Fibroblast of upper back skin (primary cell): ENCODE measurements around the gene ZBTB18.
"Not testable (repeated sequence)": the region's sequence is repeated elsewhere in the genome, so short reads cannot be mapped to it uniquely, and the experiment has no call there.

Experiments
- DNase-seq: peaks from one replicate; pipeline ENCODE4 v3.0.0-alpha.2; 2013

ZBTB18 gene

GRCh38 chr1:244042293-244042692 lies 8.8 kb upstream of the ZBTB18 start:
- no peak for DNase-seq

- no peak for DNase-seq
Observed at GRCh38 chr1:244044423-244044822, 6.7 kb upstream of the ZBTB18 start.

GRCh38 chr1:244046254-244046653 lies 4.8 kb upstream of the ZBTB18 start:
- DNase-seq = not testable (repeated sequence)

- no peak for DNase-seq
Observed at GRCh38 chr1:244046907-244047611, 4.0 kb upstream of the ZBTB18 start.

GRCh38 chr1:244047621-244048255 lies 3.3 kb upstream of the ZBTB18 start:
- no peak for DNase-seq

- peak; percentile 100 for DNase-seq
Observed at GRCh38 chr1:244048256-244049161, 2.6 kb upstream of the ZBTB18 start.

GRCh38 chr1:244049162-244050013 lies 1.7 kb upstream of the ZBTB18 start:
- DNase-seq = peak; percentile 41

GRCh38 chr1:244050014-244050834 lies 859 bp upstream of the ZBTB18 start:
- DNase-seq = no peak

- DNase-seq = no peak
Observed at GRCh38 chr1:244052016-244052727, 1.1 kb downstream of the ZBTB18 start.

- DNase-seq = no peak
Observed at GRCh38 chr1:244052728-244053312, 1.7 kb downstream of the ZBTB18 start.

GRCh38 chr1:244053831-244054230 lies 2.7 kb downstream of the ZBTB18 start:
- no peak for DNase-seq

- no peak for DNase-seq
Observed at GRCh38 chr1:244054247-244054923, 3.3 kb downstream of the ZBTB18 start.

GRCh38 chr1:244054924-244055263 lies 3.8 kb downstream of the ZBTB18 start:
- DNase-seq = no peak

GRCh38 chr1:244056577-244056976 lies 5.5 kb downstream of the ZBTB18 start:
- no peak for DNase-seq

- no peak for DNase-seq
Observed at GRCh38 chr1:244057474-244058385, 6.6 kb downstream of the ZBTB18 start.

- no peak for DNase-seq
Observed at GRCh38 chr1:244060117-244060516, 9.0 kb downstream of the ZBTB18 start.

GRCh38 chr1:244060686-244061085 lies 9.6 kb downstream of the ZBTB18 start:
- DNase-seq = no peak

- no peak for DNase-seq
Observed at GRCh38 chr1:244062156-244062725, 11.2 kb downstream of the ZBTB18 start.

GRCh38 chr1:244063498-244063897 lies 12.4 kb downstream of the ZBTB18 start:
- no peak for DNase-seq
